PC-9 (cell line): ENCODE data around the gene UQCR10. TPM values are rescaled to one million over a fixed set of nuclear protein-coding genes. Genes with fewer than 3 reads are reported as not detected.

Source experiments
- BruUV-seq: library from RNA; stranded (reverse); fragments of 400-500 nt; replicated peaks from 2 replicates; lab custom pipeline; 2021; lab: Mats Ljungman, UMichigan
- CTCF ChIA-PET: fragments of 300-600 bp; sonication (Branson Sonifier 250); formaldehyde crosslinking; loops from one replicate; lab custom pipeline; 2022; ENCODE audit warnings: antibody characterized with exemption; lab: Charles Lee
- POLR2A ChIA-PET: fragments of 300-600 bp; sonication (Branson Sonifier 250); formaldehyde crosslinking; loops from one replicate; lab custom pipeline; 2022; ENCODE audit warnings: antibody characterized with exemption; ENCODE audit not compliant: unreplicated experiment; lab: Charles Lee
- DNase-seq, 2 experiments: peaks; one replicate each; pipeline versions ENCODE4 v3.0.0 to v3.0.0-alpha.2; 2015 to 2022; ENCODE audit warnings: mixed read lengths in 1 of 2
- H2AFZ ChIP-seq: fragments of 200-600 bp; sonication (generic); 2 replicates; pipeline ENCODE4 v1.8.1; 2017; ENCODE audit warnings: antibody characterized with exemption
- H3F3A ChIP-seq: fragments of 200-600 bp; sonication (generic); 2 replicates; pipeline ENCODE4 v1.8.1; 2017; ENCODE audit warnings: antibody characterized with exemption, mild to moderate bottlenecking, low read depth; ENCODE audit not compliant: insufficient read depth
- H3K27ac ChIP-seq: fragments of 200-600 bp; sonication (generic); 2 replicates; pipeline ENCODE4 v1.6.1; 2016; ENCODE audit warnings: mixed run types
- H3K27me3 ChIP-seq: fragments of 200-600 bp; sonication (generic); 2 replicates; pipeline ENCODE4 v1.6.1; 2016; ENCODE audit warnings: low read depth, mixed run types; ENCODE audit not compliant: insufficient read depth
- H3K36me3 ChIP-seq: fragments of 200-600 bp; sonication (generic); 2 replicates; pipeline ENCODE4 v1.6.1; 2016; ENCODE audit warnings: low read depth, mixed run types
- H3K4me1 ChIP-seq: fragments of 200-600 bp; sonication (generic); replicated peaks from 2 replicates; pipeline ENCODE4 v1.6.1; 2016; ENCODE audit warnings: mixed run types; ENCODE audit not compliant: insufficient read depth
- H3K4me2 ChIP-seq: fragments of 200-600 bp; sonication (generic); 2 replicates; pipeline ENCODE4 v1.6.1; 2017; ENCODE audit warnings: mixed run types
- H3K4me3 ChIP-seq: fragments of 200-600 bp; sonication (generic); 2 replicates; pipeline ENCODE4 v1.6.1; 2016; ENCODE audit warnings: mixed run types
- H3K79me2 ChIP-seq: fragments of 200-600 bp; sonication (generic); 2 replicates; pipeline ENCODE4 v1.6.1; 2017; ENCODE audit warnings: low read depth, mixed run types
- H3K9me2 ChIP-seq: fragments of 200-600 bp; sonication (generic); 2 replicates; pipeline ENCODE4 v1.8.1; 2017; ENCODE audit warnings: mild to moderate bottlenecking; ENCODE audit not compliant: insufficient read depth
- H3K9me3 ChIP-seq: fragments of 200-600 bp; sonication (generic); 2 replicates; pipeline ENCODE4 v1.8.1; 2016; ENCODE audit warnings: low read depth; ENCODE audit not compliant: insufficient read depth
- H4K20me1 ChIP-seq: fragments of 200-600 bp; sonication (generic); 2 replicates; pipeline ENCODE4 v1.8.1; 2017; ENCODE audit not compliant: insufficient read depth
- EZH2 ChIP-seq: fragments of 200-600 bp; sonication (generic); IDR thresholded peaks from 2 replicates; pipeline ENCODE4 v1.8.0; 2017; ENCODE audit warnings: antibody characterized with exemption, low read depth
- intact Hi-C: fragments of 100-400 bp; cut with micrococcal nuclease; formaldehyde crosslinking; loops from one replicate; pipeline ENCODE4 v1.10.0; 2022; ENCODE audit not compliant: unreplicated experiment
- total RNA-seq: library from RNA; stranded (reverse); gene quantifications from 2 replicates; pipeline ENCODE4 v1.2.3, GENCODE V29; 2021
- TF ChIP-seq, protein P1 (sequence below): fragments of 200-600 bp; sonication (generic); conservative IDR thresholded peaks from 2 replicates; pipeline ENCODE4 v1.6.1; 2017; ENCODE audit warnings: mixed run types, antibody characterized with exemption, mild to moderate bottlenecking, moderate library complexity

Gene UQCR10
- total RNA-seq, 1 experiment from 2014 or later, result 103 TPM

DNA sequence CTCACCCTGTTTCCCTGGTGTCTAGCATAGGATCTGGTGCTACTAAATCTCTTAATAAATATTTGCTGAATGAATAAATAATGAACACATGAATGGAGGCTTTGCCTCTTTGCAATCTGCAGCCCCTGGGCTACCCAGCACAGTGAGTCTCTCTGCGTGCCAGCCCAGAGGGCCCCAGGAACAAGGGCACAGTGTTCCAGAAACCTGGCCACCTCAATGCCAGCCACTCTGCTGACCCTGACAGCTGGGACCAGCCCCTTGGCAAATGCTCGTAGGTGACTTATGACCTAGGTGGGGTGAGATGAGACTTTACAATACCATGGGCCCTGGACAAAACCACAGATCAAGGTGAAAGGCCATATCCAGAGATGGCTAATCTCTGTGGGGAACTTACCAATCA is 31.6 kb downstream of the UQCR10 start:
- Histone ChIP-seq H4K20me1 (no peaks in the 10 kb centered on the region), H2AFZ (no peak overlapping the region), H3K27ac (peak overlapping the region; percentile 93), H3K4me3 (peak overlapping the region; percentile 44; the same call in 1 of the 2 replicates), H3F3A (peaks cover 52% of the 10 kb centered on the region), H3K27me3 (no peaks in the 10 kb centered on the region), H3K4me1 (peaks cover 76% of the 10 kb centered on the region), H3K79me2 (peaks cover 10% of the 10 kb centered on the region), H3K4me2 (peak overlapping the region; percentile 79), H3K9me3 (no peaks in the 10 kb centered on the region), H3K9me2 (no peaks in the 10 kb centered on the region), H3K36me3 (peaks cover 10% of the 10 kb centered on the region)
- BruUV-seq, result TSS peak; percentile 58
- TF ChIP-seq, protein P1, sequence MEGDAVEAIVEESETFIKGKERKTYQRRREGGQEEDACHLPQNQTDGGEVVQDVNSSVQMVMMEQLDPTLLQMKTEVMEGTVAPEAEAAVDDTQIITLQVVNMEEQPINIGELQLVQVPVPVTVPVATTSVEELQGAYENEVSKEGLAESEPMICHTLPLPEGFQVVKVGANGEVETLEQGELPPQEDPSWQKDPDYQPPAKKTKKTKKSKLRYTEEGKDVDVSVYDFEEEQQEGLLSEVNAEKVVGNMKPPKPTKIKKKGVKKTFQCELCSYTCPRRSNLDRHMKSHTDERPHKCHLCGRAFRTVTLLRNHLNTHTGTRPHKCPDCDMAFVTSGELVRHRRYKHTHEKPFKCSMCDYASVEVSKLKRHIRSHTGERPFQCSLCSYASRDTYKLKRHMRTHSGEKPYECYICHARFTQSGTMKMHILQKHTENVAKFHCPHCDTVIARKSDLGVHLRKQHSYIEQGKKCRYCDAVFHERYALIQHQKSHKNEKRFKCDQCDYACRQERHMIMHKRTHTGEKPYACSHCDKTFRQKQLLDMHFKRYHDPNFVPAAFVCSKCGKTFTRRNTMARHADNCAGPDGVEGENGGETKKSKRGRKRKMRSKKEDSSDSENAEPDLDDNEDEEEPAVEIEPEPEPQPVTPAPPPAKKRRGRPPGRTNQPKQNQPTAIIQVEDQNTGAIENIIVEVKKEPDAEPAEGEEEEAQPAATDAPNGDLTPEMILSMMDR, result no peak
- no peak for TF ChIP-seq EZH2
- POLR2A ChIA-PET, result interaction anchor here (0.5 kb wide), 1 partner anchor 404 kb away, joined by 3 read pairs; no protein-coding TSS in a partner anchor
- intact Hi-C loops, result loop anchor here (1.0 to 5.0 kb wide), 3 partner anchors 22 to 96 kb away; partner anchors contain the start of genes UQCR10 and ZMAT5
- CTCF ChIA-PET, result no interaction called here
- peak; percentile 62 to 87 for DNase-seq

DNA sequence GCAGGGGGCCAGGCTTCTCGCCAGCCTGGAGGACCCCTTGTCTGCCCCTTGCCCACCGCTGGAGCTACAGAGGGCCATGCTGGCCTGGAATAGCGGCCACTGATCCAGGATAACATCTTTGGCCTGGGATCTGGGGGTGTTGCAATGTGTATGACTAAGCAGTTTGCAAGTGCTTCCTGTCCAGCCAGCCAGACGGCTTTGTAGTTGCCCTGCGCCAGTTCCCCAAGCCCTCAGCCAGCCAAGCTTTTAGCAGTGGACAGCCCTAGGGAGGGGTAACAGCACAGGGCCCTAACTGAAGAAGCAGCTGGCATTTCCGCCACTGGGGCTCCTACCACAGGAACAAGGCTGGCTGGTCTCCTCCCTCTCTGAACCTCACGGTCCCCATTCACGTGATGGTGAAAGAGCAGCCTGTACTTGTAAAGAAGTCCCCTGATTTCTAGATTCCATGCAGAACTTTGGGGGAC is 32.1 kb downstream of the UQCR10 start:
- ChIA-PET CTCF (no interaction called here), POLR2A (interaction anchor here (0.6 kb wide), 1 partner anchor 26 kb away, joined by 3 read pairs; no protein-coding TSS in a partner anchor)
- H3K9me2 ChIP-seq, result no peaks in the 10 kb centered on the region
- H3K4me2 ChIP-seq, result peak overlapping the region; percentile 79
- H3K27ac ChIP-seq, result peak overlapping the region; percentile 93
- BruUV-seq, result no TSS peak
- H3K4me1 ChIP-seq, result peaks cover 76% of the 10 kb centered on the region
- intact Hi-C loops, result loop anchor here (1.0 to 5.0 kb wide), 3 partner anchors 22 to 97 kb away; partner anchors contain the start of genes UQCR10 and ZMAT5
- H4K20me1 ChIP-seq, result no peaks in the 10 kb centered on the region
- DNase-seq, result peak; percentile 90 to 98
- H2AFZ ChIP-seq, result peak overlapping the region; percentile 46; the same call in 1 of the 2 replicates
- TF ChIP-seq, protein P1, result no peak
- no peak for TF ChIP-seq EZH2
- H3F3A ChIP-seq, result peaks cover 52% of the 10 kb centered on the region
- H3K9me3 ChIP-seq, result no peaks in the 10 kb centered on the region
- H3K79me2 ChIP-seq, result peaks cover 10% of the 10 kb centered on the region
- H3K4me3 ChIP-seq, result peak overlapping the region; percentile 44; the same call in 1 of the 2 replicates
- H3K27me3 ChIP-seq, result no peaks in the 10 kb centered on the region
- H3K36me3 ChIP-seq, result peaks cover 10% of the 10 kb centered on the region

DNA sequence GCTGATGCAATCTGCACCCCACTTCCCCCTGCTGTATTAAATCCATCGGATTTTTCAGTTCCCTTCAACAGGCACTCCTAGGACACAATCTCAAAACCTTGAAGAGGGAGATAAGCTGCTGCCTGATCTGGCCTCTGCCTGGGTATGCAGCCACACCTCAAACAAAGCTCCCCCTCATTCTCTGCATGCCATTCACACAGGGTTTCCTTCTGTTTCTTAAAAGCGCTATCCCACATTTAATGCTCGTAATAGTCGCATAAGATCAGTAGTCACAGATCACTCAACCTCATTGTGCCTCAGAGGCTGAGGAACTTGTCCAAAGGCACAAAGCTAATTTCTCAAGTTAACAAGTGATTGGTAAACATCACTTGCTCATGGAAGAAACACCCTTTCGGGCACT is 34.0 kb downstream of the UQCR10 start:
- CTCF ChIA-PET, result no interaction called here
- Histone ChIP-seq H2AFZ (no peak overlapping the region), H3K27ac (peak overlapping the region; percentile 93), H4K20me1 (no peaks in the 10 kb centered on the region), H3K27me3 (no peaks in the 10 kb centered on the region), H3F3A (peaks cover 45% of the 10 kb centered on the region), H3K9me2 (no peaks in the 10 kb centered on the region), H3K9me3 (no peaks in the 10 kb centered on the region), H3K36me3 (peaks cover 11% of the 10 kb centered on the region), H3K79me2 (peaks cover 10% of the 10 kb centered on the region), H3K4me1 (peaks cover 74% of the 10 kb centered on the region), H3K4me3 (no peak overlapping the region), H3K4me2 (0 out of 2 replicates have a peak overlapping the region, but pooled peaks have one; percentile 79)
- DNase-seq, result peak in 1 of 2 experiments; percentile 40
- intact Hi-C loops, result no loop called here
- POLR2A ChIA-PET, result no interaction called here
- no TSS peak for BruUV-seq
- TF ChIP-seq, protein P1, result no peak
- no peak for TF ChIP-seq EZH2
